Keratinocyte (primary cell): ENCODE data around the gene NAV3. TPM values are rescaled to one million over a fixed set of nuclear protein-coding genes. Genes with fewer than 3 reads are reported as not detected.

Source experiments
- DNase-seq: peaks from one replicate; pipeline ENCODE4 v3.0.0-alpha.2; 2011; ENCODE audit warnings: low read depth, missing footprints, low spot score
- FAIRE-seq: peaks from 2 replicates; lab custom pipeline; 2011; peaks lifted over from hg19 to GRCh38; lab: Jason Lieb, UNC
- H2AFZ ChIP-seq: 2 replicates; pipeline ENCODE4 v1.6.0; 2012; ENCODE audit warnings: low read length, control low read depth, inconsistent platforms; ENCODE audit not compliant: control insufficient read depth
- H3K27ac ChIP-seq: 2 replicates; pipeline ENCODE4 v1.5.1; 2011; ENCODE audit warnings: low read length; ENCODE audit not compliant: control insufficient read depth, insufficient read depth
- H3K27me3 ChIP-seq: 3 replicates; pipeline ENCODE4 v1.6.0; 2011; ENCODE audit warnings: low read length; ENCODE audit not compliant: control insufficient read depth, insufficient read depth; ENCODE audit errors: extremely low read depth
- H3K36me3 ChIP-seq, 2 experiments: 2 replicates in 1 of 2; 3 replicates in 1 of 2; pipeline ENCODE4 v1.5.1; 2011; ENCODE audit warnings: low read length in 2 of 2, mild to moderate bottlenecking in 1 of 2; ENCODE audit not compliant: control insufficient read depth in 2 of 2, insufficient read depth in 2 of 2; ENCODE audit errors: extremely low read depth in 1 of 2
- H3K4me1 ChIP-seq: 3 replicates; pipeline ENCODE4 v1.5.1; 2011; ENCODE audit warnings: low read length; ENCODE audit not compliant: control insufficient read depth, insufficient read depth; ENCODE audit errors: extremely low read depth
- H3K4me2 ChIP-seq: 3 replicates; pipeline ENCODE4 v1.6.0; 2011; ENCODE audit warnings: low read depth, low read length; ENCODE audit not compliant: control insufficient read depth, insufficient read depth; ENCODE audit errors: extremely low read depth
- H3K4me3 ChIP-seq, 3 experiments: fragments of 200-600 bp in 1 of 3; sonication (generic) in 1 of 3; 2 replicates in 2 of 3; 3 replicates in 1 of 3; pipeline ENCODE4 v1.5.1; 2011 to 2016; ENCODE audit warnings: low read length in 3 of 3, mild to moderate bottlenecking in 3 of 3, control low read depth in 2 of 3, inconsistent platforms in 1 of 3, low read depth in 1 of 3, mixed read lengths in 1 of 3, mixed run types in 1 of 3, moderate library complexity in 1 of 3; ENCODE audit not compliant: control insufficient read depth in 2 of 3, insufficient read depth in 2 of 3; ENCODE audit errors: extremely low read depth in 1 of 3
- H3K79me2 ChIP-seq: 2 replicates; pipeline ENCODE4 v1.6.0; 2012; ENCODE audit warnings: low read length; ENCODE audit not compliant: control insufficient read depth, insufficient read depth
- H3K9ac ChIP-seq: 3 replicates; pipeline ENCODE4 v1.6.0; 2011; ENCODE audit warnings: low read length; ENCODE audit not compliant: control insufficient read depth, insufficient read depth; ENCODE audit errors: extremely low read depth
- H3K9me1 ChIP-seq: 3 replicates; pipeline ENCODE4 v1.6.0; 2011; ENCODE audit warnings: low read length; ENCODE audit not compliant: control insufficient read depth, insufficient read depth; ENCODE audit errors: extremely low read depth
- H3K9me3 ChIP-seq: 2 replicates; pipeline ENCODE4 v1.5.1; 2012; ENCODE audit warnings: low read depth, low read length; ENCODE audit not compliant: control insufficient read depth
- H4K20me1 ChIP-seq: 3 replicates; pipeline ENCODE4 v1.6.0; 2011; ENCODE audit warnings: low read length; ENCODE audit not compliant: control insufficient read depth, insufficient read depth; ENCODE audit errors: extremely low read depth
- EZH2 ChIP-seq: IDR thresholded peaks from one replicate; pipeline ENCODE4 v1.6.1; 2012; ENCODE audit warnings: inconsistent platforms, mild to moderate bottlenecking, low read length, moderate library complexity
- dilution Hi-C: fragments of 300-500 bp; cut with MboI; formaldehyde crosslinking; loops from one replicate; pipeline ENCODE4 v1.7.0; 2020; ENCODE audit warnings: low sequenced_read_pairs; ENCODE audit not compliant: extremely low pct_ligation_motif_present
- polyA plus RNA-seq, 5 experiments: library from polyadenylated mRNA; depleted of rRNA in 3 of 5; stranded (reverse) in 3 of 5; stranded (forward) in 1 of 5; unstranded in 1 of 5; fragments of >200 nt; gene quantifications; 1 replicate in 1 of 5; 2 replicates in 3 of 5; 3 replicates in 1 of 5; pipeline versions ENCODE4 v1.2.1 to v1.2.3, GENCODE V29; 2011 to 2012; ENCODE audit warnings: missing spikeins in 2 of 5, low read depth in 1 of 5, low replicate concordance in 1 of 5
- TF ChIP-seq, protein P1 (sequence below), 3 experiments: IDR thresholded peaks in 1 of 3; conservative IDR thresholded peaks in 1 of 3; optimal IDR thresholded peaks in 1 of 3; 2 replicates in 2 of 3; 3 replicates in 1 of 3; pipeline versions ENCODE3 to v1.5.1; 2011; ENCODE audit warnings: low read length in 3 of 3, mild to moderate bottlenecking in 3 of 3, moderate library complexity in 2 of 3, control low read depth in 1 of 3, inconsistent platforms in 1 of 3; ENCODE audit not compliant: insufficient read depth in 2 of 3; ENCODE audit errors: extremely low read depth in 1 of 3

Gene NAV3
- polyA plus RNA-seq, 1 donor (not counting 4 experiments of a cell fraction or from before 2014, with no cell fraction given) = 22.6 TPM

DNA sequence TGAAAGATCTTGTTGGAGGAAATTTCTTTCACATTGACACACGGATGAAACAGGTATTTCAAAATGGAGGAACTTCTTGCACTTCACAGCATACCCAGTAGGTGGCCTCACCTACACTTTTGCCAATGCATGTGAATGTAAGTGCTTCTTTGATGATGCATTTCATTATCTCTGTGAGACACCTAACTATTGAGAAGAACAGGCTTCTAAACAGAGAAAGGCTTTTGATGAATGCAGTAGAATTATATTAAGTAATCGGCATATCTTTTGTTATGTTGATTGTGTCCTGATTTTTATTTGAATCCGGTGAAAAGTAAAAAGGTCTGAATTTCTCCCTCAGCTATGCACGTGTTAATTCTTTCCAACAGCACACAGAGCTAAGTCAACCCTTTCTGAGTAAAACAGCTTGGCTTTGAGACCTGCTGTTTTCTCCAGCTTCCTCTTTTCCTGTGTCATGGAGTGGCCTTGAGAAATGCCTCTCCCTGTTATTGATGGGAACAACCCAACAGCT is 399.0 kb downstream of the NAV3 start:
- TF ChIP-seq, protein P1, sequence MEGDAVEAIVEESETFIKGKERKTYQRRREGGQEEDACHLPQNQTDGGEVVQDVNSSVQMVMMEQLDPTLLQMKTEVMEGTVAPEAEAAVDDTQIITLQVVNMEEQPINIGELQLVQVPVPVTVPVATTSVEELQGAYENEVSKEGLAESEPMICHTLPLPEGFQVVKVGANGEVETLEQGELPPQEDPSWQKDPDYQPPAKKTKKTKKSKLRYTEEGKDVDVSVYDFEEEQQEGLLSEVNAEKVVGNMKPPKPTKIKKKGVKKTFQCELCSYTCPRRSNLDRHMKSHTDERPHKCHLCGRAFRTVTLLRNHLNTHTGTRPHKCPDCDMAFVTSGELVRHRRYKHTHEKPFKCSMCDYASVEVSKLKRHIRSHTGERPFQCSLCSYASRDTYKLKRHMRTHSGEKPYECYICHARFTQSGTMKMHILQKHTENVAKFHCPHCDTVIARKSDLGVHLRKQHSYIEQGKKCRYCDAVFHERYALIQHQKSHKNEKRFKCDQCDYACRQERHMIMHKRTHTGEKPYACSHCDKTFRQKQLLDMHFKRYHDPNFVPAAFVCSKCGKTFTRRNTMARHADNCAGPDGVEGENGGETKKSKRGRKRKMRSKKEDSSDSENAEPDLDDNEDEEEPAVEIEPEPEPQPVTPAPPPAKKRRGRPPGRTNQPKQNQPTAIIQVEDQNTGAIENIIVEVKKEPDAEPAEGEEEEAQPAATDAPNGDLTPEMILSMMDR (optimal IDR thresholded peaks at IDR 0.05 in 1 of 3, IDR thresholded peaks at IDR 0.05 in 1 of 3, conservative IDR thresholded peaks at IDR 0.05 in 1 of 3; ENCODE audit: extremely low read depth in 1 of 3, insufficient read depth in 2 of 3, low read length in 3 of 3) = peak; percentile 67 to 79 (median 79)
- TF ChIP-seq EZH2 = no peak
- H2AFZ ChIP-seq = peak overlapping the region; percentile 91
- no peak overlapping the region for H3K9ac ChIP-seq
- peak overlapping the region; percentile 65 for H3K4me2 ChIP-seq
- H4K20me1 ChIP-seq = no peaks in the 10 kb centered on the region
- DNase-seq = no peak
- dilution Hi-C loops = no loop called here
- H3K36me3 ChIP-seq = no peaks in the 10 kb centered on the region
- no peaks in the 10 kb centered on the region for H3K79me2 ChIP-seq
- FAIRE-seq = peak; percentile 88
- H3K9me3 ChIP-seq = no peaks in the 10 kb centered on the region
- no peaks in the 10 kb centered on the region for H3K9me1 ChIP-seq
- H3K27ac ChIP-seq = no peak overlapping the region
- no peaks in the 10 kb centered on the region for H3K27me3 ChIP-seq
- no peaks in the 10 kb centered on the region for H3K4me1 ChIP-seq
- H3K4me3 ChIP-seq = no peak overlapping the region

DNA sequence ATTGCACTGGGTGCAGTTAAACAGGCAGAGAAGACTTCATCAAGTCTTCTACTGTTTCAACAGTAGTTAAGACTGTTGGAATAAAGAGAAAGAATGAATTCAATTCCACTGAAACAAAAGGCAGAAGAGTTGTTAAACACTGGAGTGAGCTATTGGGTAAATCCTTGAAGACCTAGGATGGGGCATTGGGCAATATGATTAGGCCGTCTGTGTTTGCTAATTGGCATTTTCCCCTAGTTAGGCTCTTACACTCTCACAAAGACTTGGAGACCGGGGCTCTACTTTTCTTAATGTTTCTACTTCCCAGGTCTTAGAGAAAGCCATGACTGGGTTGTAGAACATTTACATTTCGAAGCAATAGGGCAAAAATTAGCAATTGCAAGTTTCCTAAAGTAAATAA is 402.1 kb downstream of the NAV3 start:
- no peak for FAIRE-seq
- dilution Hi-C loops = no loop called here
- H3K27ac ChIP-seq = no peak overlapping the region

More for the DNA sequence above, 402.1 kb downstream of the NAV3 start:
- no peak overlapping the region for H3K9ac ChIP-seq
- no peaks in the 10 kb centered on the region for H4K20me1 ChIP-seq
- no peaks in the 10 kb centered on the region for H3K9me1 ChIP-seq
- H3K9me3 ChIP-seq = no peaks in the 10 kb centered on the region
- H3K4me1 ChIP-seq = no peaks in the 10 kb centered on the region
- H2AFZ ChIP-seq = no peak overlapping the region
- DNase-seq = no peak
- no peak overlapping the region for H3K4me3 ChIP-seq
- no peaks in the 10 kb centered on the region for H3K36me3 ChIP-seq
- H3K4me2 ChIP-seq = no peak overlapping the region
- TF ChIP-seq, protein P1 (optimal IDR thresholded peaks at IDR 0.05 in 1 of 3, IDR thresholded peaks at IDR 0.05 in 1 of 3, conservative IDR thresholded peaks at IDR 0.05 in 1 of 3; ENCODE audit: extremely low read depth in 1 of 3, insufficient read depth in 2 of 3, low read length in 3 of 3) = no peak
- no peak for TF ChIP-seq EZH2
- no peaks in the 10 kb centered on the region for H3K79me2 ChIP-seq
- no peaks in the 10 kb centered on the region for H3K27me3 ChIP-seq
